Measurements from ENCODE around the gene PDK3.

GRCh38 chrX:24491741-24492140, 26.7 kb downstream of the PDK3 start:
- no peak for TF ChIP-seq CTCF (IDR thresholded peaks at IDR 0.05)
- TF ChIP-seq FOXM1 (IDR thresholded peaks at IDR 0.05; ENCODE audit: low read depth) = no peak
- no peak for TF ChIP-seq EZH2phosphoT487 (IDR thresholded peaks at IDR 0.05; ENCODE audit: borderline replicate concordance, low read depth)
- TF ChIP-seq POLR2AphosphoS5 (IDR thresholded peaks at IDR 0.05; ENCODE audit: low read depth, low read length) = no peak
- no peak for TF ChIP-seq TAF1 (IDR thresholded peaks at IDR 0.05; ENCODE audit: borderline replicate concordance, low read depth, low read length)

All from SK-N-SH (cell line).